Natural killer cell treated with Interleukin-12 subunit alpha and Interleukin-12 subunit beta and Interleukin-15 and Interleukin-18, amount 100 ng/mL, for 72 hours (primary cell): ENCODE data around the gene VGLL1. TPM values are rescaled to one million over a fixed set of nuclear protein-coding genes. Genes with fewer than 3 reads are reported as not detected.

Experiments
- ATAC-seq, 2 donors: fragments of 150-1000 bp; cut with Tn5 transposase in 1 of 2; sonication (Bioruptor Pico), chemical (Tn5 transposase) in 1 of 2; 2 replicates each; pipeline ENCODE4 v1.10.0; 2021
- DNase-seq: peaks from one replicate; pipeline ENCODE4 v3.0.0; 2022; ENCODE audit warnings: low spot score
- H3K27ac Mint-ChIP-seq, 2 donors: 1 replicate in 1 of 2; 2 replicates in 1 of 2; pipeline ENCODE4 v1.8.0; 2022; ENCODE audit warnings: mixed read lengths in 2 of 2, mild to moderate bottlenecking in 1 of 2, moderate library complexity in 1 of 2
- H3K27me3 Mint-ChIP-seq, 2 donors: 1 replicate in 1 of 2; 2 replicates in 1 of 2; pipeline ENCODE4 v1.8.0; 2022; ENCODE audit warnings: mixed read lengths in 2 of 2
- H3K36me3 Mint-ChIP-seq: one replicate; pipeline ENCODE4 v1.8.0; 2022; ENCODE audit warnings: mixed read lengths
- H3K4me1 Mint-ChIP-seq, 2 donors: 1 replicate in 1 of 2; 2 replicates in 1 of 2; pipeline ENCODE4 v1.8.0; 2022; ENCODE audit warnings: low read depth in 2 of 2, mixed read lengths in 2 of 2, mild to moderate bottlenecking in 1 of 2
- H3K4me3 Mint-ChIP-seq: one replicate; pipeline ENCODE4 v1.8.0; 2022; ENCODE audit warnings: mixed read lengths
- H3K9me3 Mint-ChIP-seq: 2 replicates; pipeline ENCODE4 v1.8.0; 2022; ENCODE audit warnings: mixed read lengths
- total RNA-seq, 2 donors: library from RNA; stranded (reverse); gene quantifications; one replicate each; pipeline ENCODE4 v1.2.3, GENCODE V29; 2022

VGLL1 gene
- total RNA-seq, 2 donors from 2014 or later = not detected

DNA sequence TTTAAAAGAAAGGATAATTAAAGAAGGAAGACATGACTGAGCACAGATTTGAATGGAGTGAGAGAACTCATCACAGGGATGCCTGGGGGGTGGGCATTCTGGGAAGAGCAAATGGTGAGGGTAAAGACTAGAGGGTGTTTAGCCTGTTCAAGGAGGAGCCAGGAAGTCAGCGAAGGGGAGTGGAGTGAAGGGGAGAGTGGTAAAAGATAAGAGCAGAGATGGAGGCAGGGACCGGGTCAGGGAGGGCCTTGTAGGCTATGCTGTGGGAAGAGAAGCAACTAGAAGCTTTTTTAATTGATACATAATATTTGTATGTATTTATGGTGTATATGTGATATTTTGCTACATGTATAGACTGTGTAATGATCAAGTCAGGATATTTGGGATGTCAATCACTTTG lies 2.2 kb upstream of the VGLL1 start:
- Mint-ChIP-seq H3K27ac (no peak overlapping the region), H3K27me3 (peaks cover 0 to 32% of the 10 kb centered on the region in 2 donors), H3K4me1 (peaks cover 0 to 5% of the 10 kb centered on the region in 2 donors), H3K9me3 (no peaks in the 10 kb centered on the region), H3K36me3 (no peaks in the 10 kb centered on the region), H3K4me3 (no peak overlapping the region)
- ATAC-seq (no peak), DNase-seq (no peak)

DNA sequence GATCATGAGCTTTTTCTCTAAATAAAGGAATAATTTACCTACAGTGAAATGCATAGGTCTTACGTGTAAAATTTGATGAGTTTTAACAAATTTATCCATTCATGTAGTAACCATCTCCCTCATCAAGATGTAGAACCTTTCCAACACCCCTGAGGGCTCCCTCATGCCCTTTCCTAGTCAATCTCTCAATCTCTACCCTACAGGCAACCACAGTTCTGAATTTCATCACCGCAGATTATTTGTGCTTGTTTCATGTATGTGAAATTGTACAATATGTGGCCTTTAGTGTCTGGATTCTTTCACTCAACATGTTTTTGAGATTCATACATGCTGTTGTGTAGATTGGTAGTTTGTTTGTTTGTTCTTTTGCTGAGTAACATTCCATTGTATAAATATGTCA lies 2.1 kb downstream of the VGLL1 start:
- ATAC-seq (no peak), DNase-seq (no peak)
- H3K27me3 Mint-ChIP-seq = peaks cover 0 to 18% of the 10 kb centered on the region in 2 donors
- no peak overlapping the region for H3K4me3 Mint-ChIP-seq
- H3K27ac Mint-ChIP-seq = no peak overlapping the region
- no peaks in the 10 kb centered on the region for H3K36me3 Mint-ChIP-seq
- H3K4me1 Mint-ChIP-seq = peaks cover 8 to 10% of the 10 kb centered on the region in 2 donors
- no peaks in the 10 kb centered on the region for H3K9me3 Mint-ChIP-seq

DNA sequence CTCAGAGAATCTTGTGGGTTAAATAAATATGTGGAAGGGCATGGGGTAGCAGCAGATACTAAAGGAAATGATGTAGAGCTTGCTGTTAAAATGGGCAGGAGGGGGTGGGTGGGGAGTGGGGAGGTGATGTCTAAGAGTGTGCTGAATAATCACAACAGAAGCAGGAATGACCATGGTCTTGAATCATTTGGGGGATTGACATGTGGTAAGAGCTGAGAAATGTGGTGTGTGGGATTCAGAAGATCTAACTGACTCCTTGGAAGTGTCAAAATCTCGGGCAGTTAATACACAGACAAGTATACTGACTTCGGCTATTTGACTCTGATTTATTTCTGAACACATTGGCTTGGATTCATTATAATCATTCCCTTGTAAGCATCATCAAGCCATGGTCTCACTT lies 6.8 kb downstream of the VGLL1 start:
- no peak overlapping the region for H3K27ac Mint-ChIP-seq
- H3K9me3 Mint-ChIP-seq = no peaks in the 10 kb centered on the region
- ATAC-seq (peak; percentile 53 to 60), DNase-seq (no peak)
- H3K4me3 Mint-ChIP-seq = no peak overlapping the region
- H3K36me3 Mint-ChIP-seq = no peaks in the 10 kb centered on the region
- peaks cover 0 to 22% of the 10 kb centered on the region in 2 donors for H3K27me3 Mint-ChIP-seq
- peaks cover 16 to 21% of the 10 kb centered on the region in 2 donors for H3K4me1 Mint-ChIP-seq

DNA sequence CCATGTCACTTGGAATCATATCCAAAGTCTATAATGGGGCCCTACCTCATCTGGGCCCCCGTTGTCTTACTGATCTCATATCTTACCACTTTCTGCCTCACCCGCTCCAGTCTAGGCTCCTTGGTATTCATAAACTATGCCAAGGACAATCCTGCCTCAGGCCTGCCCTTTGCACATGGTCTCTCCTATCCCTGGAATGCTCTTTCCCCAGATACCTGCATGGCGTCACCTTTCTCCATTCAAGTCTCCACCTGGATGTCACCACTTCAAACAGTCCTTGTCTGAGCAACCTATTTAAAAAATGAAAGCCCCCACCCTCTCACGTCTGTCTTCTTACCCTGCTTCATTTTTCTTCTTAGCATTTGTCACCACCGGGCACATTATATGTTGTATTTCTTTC lies 8.2 kb downstream of the VGLL1 start:
- H3K36me3 Mint-ChIP-seq = no peaks in the 10 kb centered on the region
- no peak overlapping the region for H3K4me3 Mint-ChIP-seq
- H3K4me1 Mint-ChIP-seq = peaks cover 22 to 28% of the 10 kb centered on the region in 2 donors
- no peak for DNase-seq
- H3K27me3 Mint-ChIP-seq = peaks cover 0 to 21% of the 10 kb centered on the region in 2 donors
- H3K27ac Mint-ChIP-seq = no peak overlapping the region
- H3K9me3 Mint-ChIP-seq = no peaks in the 10 kb centered on the region
- no peak for ATAC-seq

DNA sequence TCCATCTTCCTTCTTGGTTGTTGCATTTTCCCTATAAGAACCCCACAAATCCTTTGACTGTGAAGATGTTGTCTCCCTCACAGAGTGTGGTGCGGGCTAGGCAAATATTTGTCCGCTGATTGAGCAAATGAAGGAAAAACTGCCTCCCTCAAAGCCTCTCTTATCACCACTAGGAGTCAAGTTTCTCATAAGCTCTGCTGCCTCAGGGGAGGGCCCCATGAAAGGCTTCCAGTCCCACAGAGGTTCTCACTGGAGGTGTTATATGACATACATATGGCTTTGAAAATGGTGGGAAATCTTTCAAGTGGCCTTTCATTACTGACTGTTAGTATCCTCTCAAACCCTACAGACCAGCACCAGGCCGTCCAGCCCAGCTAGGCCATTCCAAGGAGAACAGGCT lies 9.3 kb downstream of the VGLL1 start:
- Mint-ChIP-seq H3K27me3 (peaks cover 0 to 20% of the 10 kb centered on the region in 2 donors), H3K4me1 (peaks cover 27 to 34% of the 10 kb centered on the region in 2 donors), H3K9me3 (no peaks in the 10 kb centered on the region), H3K4me3 (no peak overlapping the region), H3K36me3 (no peaks in the 10 kb centered on the region), H3K27ac (no peak overlapping the region)
- ATAC-seq (no peak), DNase-seq (no peak)

DNA sequence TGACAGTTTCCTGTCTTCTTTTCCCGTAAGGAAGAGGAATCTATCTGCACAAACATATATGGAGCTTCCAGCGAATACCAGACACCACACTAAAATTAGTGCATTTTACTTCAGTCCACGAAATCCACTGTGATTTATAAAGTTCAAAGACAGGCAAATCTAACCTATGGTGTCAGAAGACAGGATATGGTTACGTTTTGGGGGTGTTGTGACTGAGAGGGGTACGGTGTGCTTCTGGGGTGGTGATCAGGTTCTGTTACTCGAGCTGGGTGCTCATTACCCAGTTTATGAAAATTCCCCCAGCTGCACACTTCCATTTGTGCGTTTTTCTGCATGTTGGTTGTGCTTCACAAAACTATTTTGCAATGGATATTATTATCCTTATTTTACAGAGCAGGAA lies 10.3 kb downstream of the VGLL1 start:
- Mint-ChIP-seq H3K4me3 (no peak overlapping the region), H3K4me1 (peaks cover 32 to 39% of the 10 kb centered on the region in 2 donors), H3K27me3 (peaks cover 0 to 17% of the 10 kb centered on the region in 2 donors), H3K9me3 (no peaks in the 10 kb centered on the region), H3K36me3 (no peaks in the 10 kb centered on the region), H3K27ac (no peak overlapping the region)
- DNase-seq (no peak), ATAC-seq (no peak)

DNA sequence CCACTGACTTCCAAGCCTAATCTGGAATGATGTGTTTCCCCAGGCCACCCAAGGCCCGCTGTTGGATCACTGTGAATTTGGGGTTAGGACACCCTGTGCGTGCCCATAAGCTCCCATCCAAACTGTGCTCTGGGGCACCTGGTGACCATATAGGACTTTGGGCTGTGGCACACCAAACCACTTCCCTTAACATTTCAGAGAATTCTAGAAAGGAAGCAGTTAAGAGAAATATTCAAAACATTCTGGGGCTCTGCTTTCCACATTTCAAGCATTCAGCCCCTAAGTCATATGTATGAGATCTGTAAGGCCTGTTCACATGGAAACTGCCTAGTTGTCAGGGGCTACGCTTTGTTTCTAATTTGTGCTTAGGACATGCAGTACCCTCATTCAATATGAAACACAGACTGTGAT lies 14.4 kb downstream of the VGLL1 start:
- H3K4me1 Mint-ChIP-seq = peaks cover 18 to 24% of the 10 kb centered on the region in 2 donors
- H3K27ac Mint-ChIP-seq = peak overlapping the region; percentile 74 to 83
- no peaks in the 10 kb centered on the region for H3K9me3 Mint-ChIP-seq
- H3K27me3 Mint-ChIP-seq = peaks cover 0 to 8% of the 10 kb centered on the region in 2 donors
- H3K36me3 Mint-ChIP-seq = no peaks in the 10 kb centered on the region
- DNase-seq (no peak), ATAC-seq (peak; percentile 69 to 85)
- peak overlapping the region; percentile 37 for H3K4me3 Mint-ChIP-seq

DNA sequence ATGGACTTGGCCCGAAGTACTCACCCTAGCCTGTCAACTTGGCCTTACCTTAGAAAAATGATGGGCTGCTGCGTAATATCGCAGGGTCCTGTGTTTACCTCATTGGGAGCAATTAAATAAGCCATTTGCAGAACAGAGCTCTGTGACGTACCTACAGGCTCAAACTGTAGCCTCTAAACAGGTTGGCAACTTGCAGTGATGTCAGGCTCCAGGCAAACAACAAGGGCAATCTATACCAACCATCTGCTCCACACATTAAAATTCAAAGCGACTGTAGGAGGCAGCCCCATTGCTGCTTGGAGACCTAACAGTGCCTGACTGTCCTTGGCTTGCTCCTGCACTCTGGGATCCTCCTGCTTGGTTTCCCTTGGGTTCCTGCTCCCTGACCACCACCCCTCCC lies 17.2 kb downstream of the VGLL1 start:
- ATAC-seq (no peak), DNase-seq (no peak)
- H3K36me3 Mint-ChIP-seq = no peaks in the 10 kb centered on the region
- H3K27me3 Mint-ChIP-seq = peaks cover 0 to 6% of the 10 kb centered on the region in 2 donors
- H3K4me1 Mint-ChIP-seq = peaks cover 18 to 24% of the 10 kb centered on the region in 2 donors
- H3K9me3 Mint-ChIP-seq = no peaks in the 10 kb centered on the region
- H3K27ac Mint-ChIP-seq = no peak overlapping the region
- no peak overlapping the region for H3K4me3 Mint-ChIP-seq

DNA sequence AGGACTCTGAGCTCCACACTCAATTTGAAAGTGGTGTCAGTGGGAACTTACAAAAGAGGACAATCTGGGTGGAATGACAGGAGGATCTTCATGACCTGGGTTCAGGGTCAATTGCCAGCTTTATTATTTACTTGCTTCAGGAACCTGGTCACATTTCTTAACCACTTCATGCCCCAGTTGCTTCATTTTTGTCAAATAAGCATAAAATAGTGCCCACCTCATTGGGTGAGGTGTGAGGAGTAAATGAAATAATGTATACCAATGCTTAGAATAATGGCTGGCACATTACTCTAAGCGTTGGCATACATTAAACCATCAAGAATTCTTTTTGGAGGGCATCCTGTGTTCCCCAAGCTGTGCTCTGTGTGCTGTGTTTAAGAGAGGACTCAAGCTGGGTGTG lies 19.4 kb downstream of the VGLL1 start:
- peaks cover 0 to 3% of the 10 kb centered on the region in 2 donors for H3K27me3 Mint-ChIP-seq
- H3K4me1 Mint-ChIP-seq = peaks cover 6 to 11% of the 10 kb centered on the region in 2 donors
- no peak overlapping the region for H3K4me3 Mint-ChIP-seq
- DNase-seq (no peak), ATAC-seq (no peak)
- no peaks in the 10 kb centered on the region for H3K36me3 Mint-ChIP-seq
- H3K9me3 Mint-ChIP-seq = no peaks in the 10 kb centered on the region
- H3K27ac Mint-ChIP-seq = no peak overlapping the region

DNA sequence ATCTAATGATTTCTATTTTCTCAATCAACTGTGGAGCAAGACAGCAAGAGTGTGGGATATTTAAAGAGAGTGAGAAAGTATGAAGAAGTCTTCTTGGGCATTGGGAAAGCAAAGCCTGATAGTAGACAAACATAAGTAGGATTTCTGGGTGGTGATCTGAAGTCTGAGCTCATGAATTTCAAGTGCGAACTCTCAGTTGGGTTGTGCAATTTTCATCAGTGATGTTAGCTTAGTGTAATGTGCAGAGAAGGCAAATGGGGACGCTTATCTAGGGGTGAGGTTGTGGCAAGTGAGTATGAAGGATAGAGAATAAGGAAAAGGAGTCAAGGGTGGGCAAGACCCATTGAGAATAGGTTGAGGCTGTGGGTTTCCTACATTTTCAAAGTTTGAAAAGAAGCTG lies 23.7 kb downstream of the VGLL1 start:
- H3K9me3 Mint-ChIP-seq = no peaks in the 10 kb centered on the region

DNA sequence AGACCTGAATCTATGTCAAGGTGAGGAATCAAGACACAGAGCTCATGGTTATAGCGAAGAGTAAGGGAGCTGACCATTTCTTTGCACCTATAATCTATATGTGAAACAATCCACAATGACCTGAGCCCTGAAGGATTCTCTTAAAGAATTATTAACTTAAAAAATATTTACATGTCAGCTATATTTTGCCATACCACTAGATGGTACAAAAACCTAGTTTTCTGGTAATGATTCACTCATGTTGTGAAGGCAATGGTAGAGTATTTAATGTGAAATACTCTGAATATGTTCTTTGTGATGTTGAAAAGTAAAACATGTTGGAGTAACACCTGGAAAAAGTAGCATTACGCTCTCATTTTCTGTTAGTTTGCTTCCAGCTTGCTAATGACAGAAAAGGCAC lies 40.0 kb downstream of the VGLL1 start:
- Mint-ChIP-seq H3K9me3 (no peaks in the 10 kb centered on the region), H3K27ac (no peak overlapping the region), H3K4me3 (no peak overlapping the region), H3K36me3 (no peaks in the 10 kb centered on the region), H3K27me3 (peaks cover 0 to 7% of the 10 kb centered on the region in 2 donors), H3K4me1 (no peaks in the 10 kb centered on the region)
- DNase-seq (no peak), ATAC-seq (no peak)

More for the DNA sequence above, 23.7 kb downstream of the VGLL1 start:
- ATAC-seq = no peak
- no peak for DNase-seq
- Mint-ChIP-seq H3K4me3 (no peak overlapping the region), H3K4me1 (no peaks in the 10 kb centered on the region), H3K27me3 (peaks cover 0 to 5% of the 10 kb centered on the region in 2 donors), H3K27ac (no peak overlapping the region), H3K36me3 (no peaks in the 10 kb centered on the region)

DNA sequence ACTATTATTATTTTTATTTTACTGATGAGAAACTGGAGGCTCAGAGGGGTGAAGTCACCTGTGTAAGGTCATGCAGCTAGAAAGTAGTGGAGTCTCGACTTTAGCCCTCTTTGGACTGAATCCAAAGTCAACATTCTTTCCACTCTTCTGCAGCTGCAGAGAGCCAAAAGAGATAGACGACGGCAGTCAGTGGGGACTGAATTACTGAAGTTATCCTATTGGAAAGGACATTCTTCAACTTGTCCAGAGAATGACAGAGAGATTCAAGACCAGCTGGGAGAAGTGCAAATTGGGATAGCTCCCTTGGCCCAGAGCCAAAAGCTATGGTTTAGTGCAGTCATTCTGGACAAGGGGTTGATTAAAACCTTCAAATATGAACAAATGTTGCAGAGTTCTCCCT lies 42.5 kb downstream of the VGLL1 start:
- Mint-ChIP-seq H3K4me1 (peaks cover 10 to 17% of the 10 kb centered on the region in 2 donors), H3K27ac (no peak overlapping the region), H3K9me3 (no peaks in the 10 kb centered on the region), H3K27me3 (peaks cover 0 to 7% of the 10 kb centered on the region in 2 donors), H3K36me3 (no peaks in the 10 kb centered on the region), H3K4me3 (no peak overlapping the region)
- DNase-seq = no peak
- no peak for ATAC-seq

DNA sequence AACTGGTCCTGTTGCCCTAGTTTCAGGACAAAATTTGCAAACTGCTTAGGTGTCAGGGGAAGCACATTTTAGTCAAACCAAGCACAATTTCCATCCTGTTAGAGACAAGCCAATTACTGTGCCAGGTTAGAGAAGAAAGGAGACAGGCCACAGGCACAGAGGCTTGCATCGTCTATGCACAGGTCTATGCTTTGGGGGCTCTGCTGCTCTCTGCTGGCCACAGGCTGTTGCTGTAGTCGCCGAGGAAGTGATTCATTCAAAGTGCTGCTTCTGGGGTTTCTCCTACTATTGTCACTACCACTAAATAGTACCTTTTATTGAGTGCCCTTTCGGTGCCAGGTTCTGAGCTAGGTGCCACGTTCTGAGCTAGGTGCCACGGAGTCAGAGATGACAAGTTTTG lies 45.5 kb downstream of the VGLL1 start:
- Mint-ChIP-seq H3K4me1 (peaks cover 10 to 18% of the 10 kb centered on the region in 2 donors), H3K4me3 (peak overlapping the region; percentile 32), H3K27ac (peak overlapping the region; percentile 64 to 81), H3K36me3 (no peaks in the 10 kb centered on the region), H3K9me3 (no peaks in the 10 kb centered on the region), H3K27me3 (peaks cover 0 to 19% of the 10 kb centered on the region in 2 donors)
- ATAC-seq = peak; percentile 89 to 98
- peak; percentile 68 for DNase-seq

DNA sequence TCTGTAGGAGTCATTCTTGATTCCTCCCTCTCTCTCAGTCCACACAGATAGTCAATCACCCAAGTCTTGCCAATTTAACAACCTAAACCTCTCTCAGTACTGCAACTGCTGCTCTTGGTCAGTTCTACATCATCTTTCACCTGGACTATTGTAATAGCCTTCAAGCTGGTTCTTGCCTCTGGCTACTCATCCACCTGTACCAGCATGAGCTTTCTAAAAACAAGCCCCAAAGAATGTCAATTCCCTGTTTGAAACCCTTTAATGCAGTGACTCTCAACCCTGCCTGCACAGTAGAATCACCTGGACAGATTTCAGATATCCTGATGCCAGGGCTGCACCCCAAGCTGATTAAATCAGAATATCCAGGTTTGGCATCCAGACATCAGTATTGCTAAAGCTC lies 48.3 kb downstream of the VGLL1 start:
- Mint-ChIP-seq H3K9me3 (no peaks in the 10 kb centered on the region), H3K4me3 (no peak overlapping the region), H3K27me3 (peaks cover 0 to 17% of the 10 kb centered on the region in 2 donors), H3K4me1 (peaks cover 22 to 31% of the 10 kb centered on the region in 2 donors), H3K27ac (peak overlapping the region in 1 of 2 donors; percentile 18), H3K36me3 (no peaks in the 10 kb centered on the region)
- no peak for DNase-seq
- no peak for ATAC-seq

DNA sequence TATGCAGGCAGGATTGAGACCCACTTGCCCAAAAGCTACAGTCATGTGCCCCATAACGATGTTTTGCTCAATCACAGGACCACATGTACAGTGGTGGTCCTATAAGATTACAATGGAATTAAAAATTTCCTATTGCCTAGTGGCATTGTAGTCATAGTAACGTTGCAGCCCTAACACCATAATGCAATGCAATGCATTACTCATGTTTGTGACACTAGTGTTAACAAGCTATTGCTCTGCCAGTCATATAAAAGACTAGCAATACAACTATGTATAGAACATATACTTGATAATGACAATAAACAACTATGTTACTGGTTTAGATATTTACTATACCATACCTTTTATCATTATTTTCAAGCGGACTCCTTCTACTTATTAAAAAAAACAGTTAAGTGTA lies 50.6 kb downstream of the VGLL1 start:
- H3K27ac Mint-ChIP-seq = peak overlapping the region in 1 of 2 donors; percentile 34
- ATAC-seq (no peak), DNase-seq (no peak)
- no peak overlapping the region for H3K4me3 Mint-ChIP-seq
- H3K4me1 Mint-ChIP-seq = peaks cover 39 to 49% of the 10 kb centered on the region in 2 donors
- H3K36me3 Mint-ChIP-seq = no peaks in the 10 kb centered on the region
- H3K27me3 Mint-ChIP-seq = peaks cover 0 to 19% of the 10 kb centered on the region in 2 donors
- H3K9me3 Mint-ChIP-seq = no peaks in the 10 kb centered on the region
